Effector memory CD8-positive, alpha-beta T cell (primary cell): Measurements from ENCODE around the gene AGBL5.

Experiments used
- ATAC-seq: fragments of 150-1000 bp; cut with Tn5 transposase; replicated peaks from 2 replicates; pipeline ENCODE4 v1.10.0; 2021; ENCODE audit warnings: mild to moderate bottlenecking, moderate library complexity
- DNase-seq, 3 experiments: peaks; one replicate each; pipeline ENCODE4 v3.0.0; 2021
- H3K27ac Mint-ChIP-seq, 2 donors: one replicate each; pipeline ENCODE4 v1.8.0; 2022; ENCODE audit warnings: mild to moderate bottlenecking in 2 of 2, mixed read lengths in 2 of 2, moderate library complexity in 2 of 2
- H3K27me3 Mint-ChIP-seq, 2 donors: one replicate each; pipeline ENCODE4 v1.8.0; 2022; ENCODE audit warnings: mixed read lengths in 2 of 2
- H3K36me3 Mint-ChIP-seq: one replicate; pipeline ENCODE4 v1.8.0; 2022; ENCODE audit warnings: mild to moderate bottlenecking, moderate library complexity, mixed read lengths; ENCODE audit not compliant: insufficient read depth
- H3K4me1 Mint-ChIP-seq, 2 donors: one replicate each; pipeline ENCODE4 v1.8.0; 2022; ENCODE audit warnings: low read depth in 2 of 2, mixed read lengths in 2 of 2
- H3K4me3 Mint-ChIP-seq, 2 donors: one replicate each; pipeline ENCODE4 v1.8.0; 2022; ENCODE audit warnings: mild to moderate bottlenecking in 2 of 2, mixed read lengths in 2 of 2, moderate library complexity in 2 of 2
- H3K9me3 Mint-ChIP-seq, 2 donors: one replicate each; pipeline ENCODE4 v1.8.0; 2022; ENCODE audit warnings: mixed read lengths in 2 of 2

Gene AGBL5

DNA sequence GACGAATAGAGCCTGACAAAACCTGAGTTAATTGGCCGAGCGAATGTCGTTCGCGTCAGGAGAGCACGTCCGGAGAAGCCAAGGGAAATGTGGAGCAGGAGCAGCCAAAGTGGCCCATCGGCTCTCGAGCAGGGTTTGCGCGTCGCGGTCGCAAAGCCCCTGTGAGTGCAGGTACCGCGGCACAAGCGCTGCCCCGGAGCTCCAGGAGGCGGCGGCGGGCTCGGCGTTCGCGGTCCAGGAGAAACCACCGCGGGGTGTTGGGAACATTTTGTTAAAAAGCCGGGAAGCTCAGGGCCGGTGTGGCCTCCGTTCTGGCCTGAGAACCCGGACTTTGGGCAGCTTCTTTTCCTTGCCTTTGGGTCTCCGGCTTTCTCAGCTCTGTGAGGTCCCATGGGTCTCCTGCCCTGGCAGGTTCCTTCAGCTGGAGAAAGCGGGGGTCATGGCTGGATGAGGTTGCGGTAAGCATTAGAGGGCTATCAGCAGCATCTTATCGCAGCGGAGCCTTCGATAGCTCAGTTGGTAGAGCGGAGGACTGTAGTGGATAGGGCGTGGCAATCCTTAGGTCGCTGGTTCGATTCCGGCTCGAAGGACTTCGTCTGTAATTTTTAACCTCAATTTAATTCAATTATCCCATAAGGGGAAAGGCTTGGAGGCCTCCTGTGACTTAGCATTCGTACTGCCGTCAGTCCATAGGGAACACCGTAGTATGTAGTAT, 1.0 kb upstream of the AGBL5 start:
- Mint-ChIP-seq H3K27ac (peak overlapping the region; percentile 100), H3K9me3 (peaks cover 0 to 2% of the 10 kb centered on the region in 2 donors), H3K4me3 (peak overlapping the region; percentile 97 to 98), H3K36me3 (peaks cover 33% of the 10 kb centered on the region), H3K4me1 (peaks cover 22 to 23% of the 10 kb centered on the region in 2 donors), H3K27me3 (peaks cover 8 to 13% of the 10 kb centered on the region in 2 donors)
- DNase-seq, result peak; percentile 91 to 97 (median 94)
- ATAC-seq, result peak; percentile 60

DNA sequence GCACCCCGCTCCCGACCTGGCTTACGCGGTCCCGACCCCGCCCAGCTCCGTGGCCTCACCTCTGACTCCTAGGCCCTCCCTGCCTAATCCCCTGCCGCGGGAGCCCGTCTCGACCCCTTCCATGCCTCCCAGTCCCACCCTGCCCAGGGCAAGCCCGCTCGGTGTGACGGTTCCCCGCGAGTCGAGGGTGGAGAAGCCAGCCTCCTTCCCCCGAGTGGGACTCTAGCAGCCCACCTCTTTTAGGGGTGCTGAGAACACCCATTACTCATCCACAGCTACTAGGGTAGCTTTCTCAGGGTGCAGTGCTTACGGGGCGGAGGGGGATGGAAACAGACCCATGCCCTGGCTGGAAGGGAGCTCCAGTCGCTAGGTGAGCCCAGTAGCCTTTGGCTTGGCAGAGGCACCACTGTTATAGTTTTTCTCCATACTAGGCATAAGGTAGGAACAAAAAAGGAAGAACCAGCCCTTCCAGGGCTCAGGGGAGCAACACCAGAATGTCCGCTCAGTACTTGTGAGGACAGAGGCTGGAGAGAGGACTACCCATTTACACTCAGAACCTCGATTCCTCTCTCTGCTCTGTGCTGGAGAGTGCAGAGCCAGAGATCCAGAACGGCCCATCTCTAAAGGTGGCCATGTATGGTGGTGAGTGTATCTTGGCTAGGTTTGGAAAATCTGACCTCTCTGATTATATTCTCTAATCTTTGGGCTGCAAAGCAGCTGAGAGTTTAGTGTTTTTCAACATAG, 606 bp downstream of the AGBL5 start:
- ATAC-seq (no peak), DNase-seq (no peak)
- Mint-ChIP-seq H3K27ac (peak overlapping the region; percentile 100), H3K4me3 (peak overlapping the region; percentile 97 to 98), H3K27me3 (peaks cover 8 to 13% of the 10 kb centered on the region in 2 donors), H3K4me1 (peaks cover 22 to 23% of the 10 kb centered on the region in 2 donors), H3K36me3 (peaks cover 39% of the 10 kb centered on the region), H3K9me3 (peaks cover 0 to 2% of the 10 kb centered on the region in 2 donors)

DNA sequence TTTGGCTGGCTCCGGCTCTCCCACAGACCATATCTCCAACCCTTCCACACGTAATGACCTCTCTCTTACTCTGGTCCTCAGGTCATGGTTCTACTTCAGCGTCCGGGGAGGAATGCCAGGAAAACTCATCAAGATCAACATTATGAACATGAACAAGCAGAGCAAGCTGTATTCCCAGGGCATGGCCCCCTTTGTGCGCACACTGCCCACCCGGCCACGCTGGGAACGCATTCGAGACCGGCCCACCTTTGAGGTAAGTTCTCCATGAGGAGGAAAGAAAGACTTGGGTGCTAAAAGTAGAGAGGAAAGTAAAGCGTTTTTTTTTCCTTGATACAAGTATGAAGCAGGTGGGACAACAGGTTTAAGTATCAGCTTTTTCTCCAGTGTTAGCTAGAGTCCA, 1.9 kb downstream of the AGBL5 start:
- H3K4me1 Mint-ChIP-seq, result peaks cover 22 to 23% of the 10 kb centered on the region in 2 donors
- DNase-seq (no peak), ATAC-seq (no peak)
- H3K36me3 Mint-ChIP-seq, result peaks cover 38% of the 10 kb centered on the region
- H3K27me3 Mint-ChIP-seq, result peaks cover 8 to 13% of the 10 kb centered on the region in 2 donors
- no peak overlapping the region for H3K27ac Mint-ChIP-seq
- peak overlapping the region in 1 of 2 donors; percentile 98 for H3K4me3 Mint-ChIP-seq
- peaks cover 0 to 2% of the 10 kb centered on the region in 2 donors for H3K9me3 Mint-ChIP-seq

DNA sequence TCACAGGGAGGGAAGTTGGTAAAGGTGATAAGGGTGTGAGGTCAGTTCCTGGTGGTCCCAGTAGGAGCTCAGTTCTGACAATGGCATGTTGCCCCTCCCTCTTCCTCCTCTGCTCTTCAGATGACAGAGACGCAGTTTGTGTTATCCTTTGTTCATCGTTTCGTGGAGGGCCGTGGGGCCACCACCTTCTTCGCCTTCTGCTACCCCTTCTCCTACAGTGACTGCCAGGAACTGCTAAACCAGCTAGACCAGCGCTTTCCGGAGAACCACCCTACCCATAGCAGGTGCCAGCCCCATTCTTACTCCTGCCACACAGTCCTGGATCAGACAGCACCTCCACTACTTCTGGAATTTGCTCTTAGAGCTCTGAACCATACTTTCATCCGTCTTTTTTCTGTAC, 2.3 kb downstream of the AGBL5 start:
- H3K9me3 Mint-ChIP-seq, result peaks cover 0 to 2% of the 10 kb centered on the region in 2 donors
- peaks cover 22 to 23% of the 10 kb centered on the region in 2 donors for H3K4me1 Mint-ChIP-seq
- DNase-seq, result no peak
- H3K27ac Mint-ChIP-seq, result no peak overlapping the region
- no peak for ATAC-seq
- no peak overlapping the region for H3K4me3 Mint-ChIP-seq
- peaks cover 36% of the 10 kb centered on the region for H3K36me3 Mint-ChIP-seq
- H3K27me3 Mint-ChIP-seq, result peaks cover 8 to 13% of the 10 kb centered on the region in 2 donors

DNA sequence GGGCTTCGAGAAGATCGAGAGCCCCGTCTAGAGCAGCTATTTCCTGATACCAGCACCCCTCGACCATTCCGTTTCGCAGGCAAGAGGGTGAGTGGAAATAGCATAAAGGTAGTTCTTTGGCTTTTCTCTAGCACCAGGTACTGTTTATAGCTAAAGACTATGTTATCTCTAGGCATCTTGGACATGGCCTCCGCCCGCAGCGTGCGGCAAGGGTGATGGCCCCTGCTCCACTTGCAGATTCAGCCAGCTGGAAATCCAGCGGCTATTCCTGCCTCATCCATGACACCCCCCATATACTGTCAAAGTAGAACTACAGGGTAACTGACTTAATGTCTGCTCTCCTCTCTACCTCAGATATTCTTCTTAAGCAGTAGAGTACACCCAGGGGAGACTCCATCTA, 3.3 kb downstream of the AGBL5 start:
- H3K36me3 Mint-ChIP-seq, result peaks cover 35% of the 10 kb centered on the region
- H3K27ac Mint-ChIP-seq, result no peak overlapping the region
- peaks cover 8 to 13% of the 10 kb centered on the region in 2 donors for H3K27me3 Mint-ChIP-seq
- DNase-seq (no peak), ATAC-seq (no peak)
- no peak overlapping the region for H3K4me3 Mint-ChIP-seq
- H3K9me3 Mint-ChIP-seq, result peaks cover 0 to 2% of the 10 kb centered on the region in 2 donors
- peaks cover 18% of the 10 kb centered on the region in 2 donors for H3K4me1 Mint-ChIP-seq

DNA sequence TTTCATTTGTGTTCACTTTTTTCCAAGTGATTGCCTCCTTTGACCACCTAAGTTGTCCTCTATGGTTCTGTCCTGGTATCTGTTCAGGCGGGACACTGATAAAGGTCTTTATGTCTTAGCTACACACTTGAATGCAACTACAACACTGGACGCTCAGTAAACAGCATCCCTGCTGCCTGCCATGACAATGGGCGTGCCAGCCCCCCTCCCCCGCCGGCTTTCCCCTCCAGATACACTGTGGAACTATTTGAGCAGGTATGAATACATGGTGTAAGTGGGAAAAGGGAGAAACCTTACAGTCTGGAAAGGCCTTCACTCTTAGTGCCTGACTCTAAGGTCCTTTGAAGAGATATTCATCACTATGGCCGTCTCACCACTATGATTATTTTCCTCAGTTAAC, 5.7 kb downstream of the AGBL5 start:
- Mint-ChIP-seq H3K4me3 (no peak overlapping the region), H3K4me1 (peaks cover 2 to 4% of the 10 kb centered on the region in 2 donors), H3K36me3 (peaks cover 22% of the 10 kb centered on the region), H3K27me3 (no peaks in the 10 kb centered on the region), H3K27ac (no peak overlapping the region), H3K9me3 (no peaks in the 10 kb centered on the region)
- ATAC-seq (no peak), DNase-seq (no peak)

DNA sequence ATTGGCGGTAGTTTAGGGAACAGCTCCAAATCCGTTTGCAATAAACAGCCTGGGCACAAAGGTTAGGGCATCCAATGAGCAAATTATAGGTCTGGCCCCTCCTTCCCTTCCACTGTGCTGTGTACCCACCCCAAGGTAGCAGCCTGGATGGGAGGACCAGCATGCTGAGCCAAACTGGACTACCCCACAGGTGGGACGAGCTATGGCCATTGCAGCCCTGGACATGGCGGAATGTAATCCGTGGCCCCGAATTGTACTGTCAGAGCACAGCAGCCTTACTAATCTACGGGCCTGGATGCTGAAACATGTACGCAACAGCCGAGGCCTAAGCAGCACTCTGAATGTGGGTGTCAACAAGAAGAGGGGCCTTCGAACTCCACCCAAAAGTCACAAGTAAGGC, 6.7 kb downstream of the AGBL5 start:
- Mint-ChIP-seq H3K4me1 (peaks cover 0 to 8% of the 10 kb centered on the region in 2 donors), H3K4me3 (no peak overlapping the region), H3K36me3 (peaks cover 22% of the 10 kb centered on the region), H3K27me3 (no peaks in the 10 kb centered on the region), H3K27ac (no peak overlapping the region), H3K9me3 (no peaks in the 10 kb centered on the region)
- ATAC-seq (no peak), DNase-seq (no peak)

DNA sequence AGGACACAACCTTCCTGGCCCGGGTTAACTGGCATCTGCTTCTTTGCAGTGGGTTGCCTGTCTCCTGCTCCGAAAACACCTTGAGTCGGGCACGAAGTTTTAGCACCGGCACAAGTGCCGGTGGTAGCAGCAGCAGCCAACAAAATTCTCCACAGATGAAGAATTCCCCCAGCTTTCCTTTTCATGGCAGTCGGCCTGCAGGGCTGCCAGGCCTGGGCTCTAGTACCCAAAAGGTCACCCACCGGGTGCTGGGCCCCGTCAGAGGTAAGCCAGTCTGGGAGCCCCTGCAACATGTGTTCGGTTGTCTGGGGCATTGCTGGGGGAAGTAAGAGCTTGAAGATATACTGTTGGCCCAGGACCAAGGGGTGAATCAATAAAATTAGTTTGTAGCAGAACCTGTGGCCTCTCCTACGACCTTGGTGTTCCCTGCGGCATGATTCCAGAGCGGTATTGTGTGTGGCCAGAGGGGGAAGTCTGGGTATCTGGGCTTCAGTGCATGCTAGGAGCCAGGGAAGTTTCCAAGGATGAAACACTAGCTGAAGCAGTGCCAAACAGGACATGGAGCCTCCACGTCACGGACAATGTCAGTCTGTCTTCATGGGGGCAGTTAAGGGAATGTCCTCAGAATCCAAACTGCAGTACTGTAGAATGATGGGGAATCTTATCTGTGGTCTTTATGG, 7.8 kb downstream of the AGBL5 start:
- H3K27ac Mint-ChIP-seq, result peak overlapping the region in 1 of 2 donors; percentile 60
- no peaks in the 10 kb centered on the region for H3K9me3 Mint-ChIP-seq
- ATAC-seq (no peak), DNase-seq (no peak)
- H3K36me3 Mint-ChIP-seq, result peaks cover 26% of the 10 kb centered on the region
- H3K27me3 Mint-ChIP-seq, result no peaks in the 10 kb centered on the region
- H3K4me1 Mint-ChIP-seq, result peaks cover 0 to 9% of the 10 kb centered on the region in 2 donors
- no peak overlapping the region for H3K4me3 Mint-ChIP-seq

DNA sequence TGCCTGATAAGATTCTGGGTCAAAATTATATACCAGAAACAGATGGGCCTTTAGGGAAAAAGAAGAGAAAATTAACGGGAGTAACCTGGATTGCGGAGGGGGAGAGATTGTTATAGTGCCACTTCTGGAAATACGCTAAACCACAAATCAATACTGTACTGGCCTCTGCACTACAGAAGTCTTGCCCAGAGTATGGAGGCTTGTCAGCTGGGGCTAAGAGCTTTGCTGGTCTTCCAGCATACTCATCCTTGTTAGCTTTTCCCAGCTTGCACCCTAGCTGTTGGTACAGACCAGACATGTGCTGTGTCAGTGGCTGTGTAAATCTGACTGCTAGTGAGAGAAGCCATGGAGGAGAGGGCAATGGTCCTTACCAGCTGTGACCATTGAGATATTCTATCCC, 8.9 kb downstream of the AGBL5 start:
- Mint-ChIP-seq H3K27ac (peak overlapping the region in 1 of 2 donors; percentile 60), H3K4me1 (peaks cover 0 to 13% of the 10 kb centered on the region in 2 donors), H3K27me3 (no peaks in the 10 kb centered on the region), H3K36me3 (peaks cover 33% of the 10 kb centered on the region), H3K4me3 (no peak overlapping the region), H3K9me3 (no peaks in the 10 kb centered on the region)
- ATAC-seq (no peak), DNase-seq (no peak)

DNA sequence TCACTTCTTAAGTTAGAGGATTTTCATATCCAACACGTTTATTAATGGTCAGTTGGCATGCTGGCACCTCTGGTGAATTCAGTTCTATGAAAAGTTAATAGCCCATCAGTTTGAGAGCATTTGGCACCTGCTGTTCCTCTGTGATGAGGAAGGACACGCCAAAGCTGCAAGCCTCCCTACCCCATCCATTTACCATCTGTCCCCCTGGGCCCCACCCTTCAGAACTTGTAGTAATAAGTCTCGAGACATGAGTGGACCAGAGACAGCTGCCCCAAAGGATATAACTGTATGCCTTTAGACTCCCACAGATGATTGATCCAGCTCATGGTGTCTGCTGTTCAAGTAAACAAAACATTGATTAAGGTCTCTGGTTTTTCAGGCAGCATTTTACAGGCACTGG, 13.7 kb downstream of the AGBL5 start:
- H3K4me1 Mint-ChIP-seq, result peaks cover 19 to 51% of the 10 kb centered on the region in 2 donors
- H3K36me3 Mint-ChIP-seq, result peaks cover 51% of the 10 kb centered on the region
- no peaks in the 10 kb centered on the region for H3K27me3 Mint-ChIP-seq
- H3K27ac Mint-ChIP-seq, result no peak overlapping the region
- DNase-seq (no peak), ATAC-seq (no peak)
- no peaks in the 10 kb centered on the region for H3K9me3 Mint-ChIP-seq
- H3K4me3 Mint-ChIP-seq, result no peak overlapping the region

DNA sequence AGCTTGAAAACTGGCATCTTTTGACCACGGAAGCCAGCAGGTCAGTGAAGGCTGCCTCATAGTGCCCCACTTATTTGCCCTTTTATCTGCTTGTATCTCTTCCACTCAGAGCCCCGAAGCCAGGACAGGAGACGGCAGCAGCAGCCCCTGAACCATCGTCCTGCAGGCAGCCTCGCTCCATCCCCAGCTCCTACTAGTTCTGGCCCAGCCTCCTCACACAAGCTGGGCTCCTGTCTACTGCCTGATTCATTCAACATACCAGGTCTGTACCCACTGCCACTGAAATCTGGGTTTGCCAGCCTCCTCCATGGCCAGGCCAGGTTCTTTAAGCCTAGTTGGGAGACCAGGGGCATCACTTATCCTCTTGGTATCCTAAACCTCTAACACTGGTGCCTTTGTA, 15.9 kb downstream of the AGBL5 start:
- ATAC-seq (no peak), DNase-seq (no peak)
- no peaks in the 10 kb centered on the region for H3K27me3 Mint-ChIP-seq
- peaks cover 30 to 61% of the 10 kb centered on the region in 2 donors for H3K4me1 Mint-ChIP-seq
- peaks cover 53% of the 10 kb centered on the region for H3K36me3 Mint-ChIP-seq
- no peak overlapping the region for H3K4me3 Mint-ChIP-seq
- no peaks in the 10 kb centered on the region for H3K9me3 Mint-ChIP-seq
- peak overlapping the region in 1 of 2 donors; percentile 23 for H3K27ac Mint-ChIP-seq

DNA sequence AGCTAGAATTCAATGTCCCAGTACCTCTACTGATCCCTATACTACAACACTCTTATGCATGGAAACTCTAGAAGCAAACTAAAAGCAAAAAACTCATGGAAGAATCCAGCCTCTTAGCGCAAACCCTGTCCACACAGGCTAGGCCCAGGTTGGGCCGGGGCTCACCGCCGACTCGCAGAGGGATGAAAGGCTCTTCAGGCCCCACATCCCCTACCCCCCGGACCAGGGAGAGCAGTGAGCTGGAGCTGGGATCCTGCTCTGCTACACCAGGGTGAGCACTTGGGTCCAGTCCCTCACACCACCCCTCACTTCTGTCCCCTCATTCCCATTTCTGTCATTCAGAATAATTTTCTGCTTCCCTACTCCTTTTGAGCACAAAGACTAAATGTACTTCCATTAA, 18.0 kb downstream of the AGBL5 start:
- no peaks in the 10 kb centered on the region for H3K27me3 Mint-ChIP-seq
- H3K4me3 Mint-ChIP-seq, result peak overlapping the region; percentile 15 to 97
- peaks cover 48% of the 10 kb centered on the region for H3K36me3 Mint-ChIP-seq
- H3K27ac Mint-ChIP-seq, result peak overlapping the region; percentile 67 to 96
- DNase-seq (no peak), ATAC-seq (no peak)
- H3K9me3 Mint-ChIP-seq, result no peaks in the 10 kb centered on the region
- peaks cover 32 to 57% of the 10 kb centered on the region in 2 donors for H3K4me1 Mint-ChIP-seq

DNA sequence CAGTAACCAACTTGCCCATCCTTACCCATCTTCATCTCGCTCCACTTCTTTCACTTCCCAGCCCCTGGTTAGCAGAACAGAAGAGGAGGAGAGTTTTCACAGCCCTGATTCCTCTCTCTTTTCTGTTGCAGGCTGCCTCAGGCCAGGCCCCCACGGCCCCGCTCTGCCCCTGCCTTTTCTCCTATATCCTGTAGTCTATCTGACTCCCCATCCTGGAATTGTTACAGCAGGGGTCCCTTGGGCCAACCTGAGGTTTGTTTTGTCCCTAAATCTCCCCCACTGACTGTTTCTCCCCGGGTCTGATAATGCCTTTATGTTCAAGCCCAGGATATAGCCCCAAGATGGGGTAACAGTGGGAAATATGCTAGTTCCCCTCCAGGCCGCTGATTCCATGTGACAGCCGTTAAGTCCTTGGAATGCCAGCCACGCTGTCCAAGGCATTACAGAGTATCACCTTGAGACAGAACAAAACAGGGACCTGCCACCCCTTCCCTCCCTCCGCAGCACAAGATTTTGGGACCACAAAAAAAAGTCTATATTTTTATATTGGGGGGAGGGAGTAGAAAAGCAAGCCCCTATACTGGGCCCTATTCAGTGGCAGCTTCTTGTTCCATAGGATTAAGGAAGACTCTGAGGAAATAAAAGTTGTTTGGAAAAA, 18.6 kb downstream of the AGBL5 start:
- ATAC-seq, result no peak
- peaks cover 42% of the 10 kb centered on the region for H3K36me3 Mint-ChIP-seq
- peak overlapping the region; percentile 91 to 96 for H3K27ac Mint-ChIP-seq
- DNase-seq, result no peak
- H3K4me1 Mint-ChIP-seq, result peaks cover 37 to 62% of the 10 kb centered on the region in 2 donors
- no peaks in the 10 kb centered on the region for H3K9me3 Mint-ChIP-seq
- no peaks in the 10 kb centered on the region for H3K27me3 Mint-ChIP-seq
- H3K4me3 Mint-ChIP-seq, result peak overlapping the region; percentile 97 to 99
